ENCODE measurements around the gene RNF220. TPM values are rescaled to one million over a fixed set of nuclear protein-coding genes. Genes with fewer than 3 reads are reported as not detected.

The RNF220 gene
- total and polyA plus RNA-seq, 10 donors, result 59.0 to 126 (median 71.7) TPM

DNA sequence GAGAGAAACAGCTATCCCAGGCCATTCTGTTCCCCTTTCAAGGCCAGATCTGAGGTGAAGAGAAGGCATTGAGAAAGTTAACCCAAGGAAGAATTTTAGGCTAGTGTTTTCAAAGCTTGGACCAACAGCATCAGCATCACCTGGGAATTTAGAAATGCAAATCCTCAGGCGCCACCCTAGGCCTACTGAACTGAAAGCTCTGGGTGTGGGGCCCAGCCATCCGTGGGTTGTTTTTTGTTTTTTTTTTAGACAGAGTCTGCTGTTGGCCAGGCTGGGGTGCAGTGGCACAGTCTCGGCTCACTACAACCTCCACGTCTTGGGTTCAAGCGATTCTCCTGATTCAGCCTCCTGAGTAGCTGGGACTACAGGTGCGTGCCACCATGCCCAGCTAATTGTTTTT lies 98.6 kb downstream of the RNF220 start:
- Histone ChIP-seq H3K9me3 (no peaks in the 10 kb centered on the region), H3K36me3 (no peaks in the 10 kb centered on the region), H3K4me3 (no peak overlapping the region), H3K4me1 (peaks cover 0 to 13% (median 0%) of the 10 kb centered on the region in 6 donors), H3K27me3 (replicated peaks in 1 of 7) (peaks cover 0 to 46% (median 6%) of the 10 kb centered on the region in 7 donors), H3K27ac (no peak overlapping the region)
- TF ChIP-seq, protein P1, sequence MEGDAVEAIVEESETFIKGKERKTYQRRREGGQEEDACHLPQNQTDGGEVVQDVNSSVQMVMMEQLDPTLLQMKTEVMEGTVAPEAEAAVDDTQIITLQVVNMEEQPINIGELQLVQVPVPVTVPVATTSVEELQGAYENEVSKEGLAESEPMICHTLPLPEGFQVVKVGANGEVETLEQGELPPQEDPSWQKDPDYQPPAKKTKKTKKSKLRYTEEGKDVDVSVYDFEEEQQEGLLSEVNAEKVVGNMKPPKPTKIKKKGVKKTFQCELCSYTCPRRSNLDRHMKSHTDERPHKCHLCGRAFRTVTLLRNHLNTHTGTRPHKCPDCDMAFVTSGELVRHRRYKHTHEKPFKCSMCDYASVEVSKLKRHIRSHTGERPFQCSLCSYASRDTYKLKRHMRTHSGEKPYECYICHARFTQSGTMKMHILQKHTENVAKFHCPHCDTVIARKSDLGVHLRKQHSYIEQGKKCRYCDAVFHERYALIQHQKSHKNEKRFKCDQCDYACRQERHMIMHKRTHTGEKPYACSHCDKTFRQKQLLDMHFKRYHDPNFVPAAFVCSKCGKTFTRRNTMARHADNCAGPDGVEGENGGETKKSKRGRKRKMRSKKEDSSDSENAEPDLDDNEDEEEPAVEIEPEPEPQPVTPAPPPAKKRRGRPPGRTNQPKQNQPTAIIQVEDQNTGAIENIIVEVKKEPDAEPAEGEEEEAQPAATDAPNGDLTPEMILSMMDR (IDR thresholded peaks at IDR 0.05 in 8 of 11, conservative IDR thresholded peaks at IDR 0.05 in 3 of 11), result no peak
- TF ChIP-seq POLR2A (IDR thresholded peaks at IDR 0.05) (no peak), POLR2AphosphoS5 (IDR thresholded peaks at IDR 0.05) (no peak)
- intact Hi-C loops (cut with DNase I; ENCODE audit: low total_unique reads), result no loop called here
- no peak for DNase-seq
- WGBS, 5 donors, result 73 to 88% (median 82%) methylated on average over 6 of the region's 6 CpGs

DNA sequence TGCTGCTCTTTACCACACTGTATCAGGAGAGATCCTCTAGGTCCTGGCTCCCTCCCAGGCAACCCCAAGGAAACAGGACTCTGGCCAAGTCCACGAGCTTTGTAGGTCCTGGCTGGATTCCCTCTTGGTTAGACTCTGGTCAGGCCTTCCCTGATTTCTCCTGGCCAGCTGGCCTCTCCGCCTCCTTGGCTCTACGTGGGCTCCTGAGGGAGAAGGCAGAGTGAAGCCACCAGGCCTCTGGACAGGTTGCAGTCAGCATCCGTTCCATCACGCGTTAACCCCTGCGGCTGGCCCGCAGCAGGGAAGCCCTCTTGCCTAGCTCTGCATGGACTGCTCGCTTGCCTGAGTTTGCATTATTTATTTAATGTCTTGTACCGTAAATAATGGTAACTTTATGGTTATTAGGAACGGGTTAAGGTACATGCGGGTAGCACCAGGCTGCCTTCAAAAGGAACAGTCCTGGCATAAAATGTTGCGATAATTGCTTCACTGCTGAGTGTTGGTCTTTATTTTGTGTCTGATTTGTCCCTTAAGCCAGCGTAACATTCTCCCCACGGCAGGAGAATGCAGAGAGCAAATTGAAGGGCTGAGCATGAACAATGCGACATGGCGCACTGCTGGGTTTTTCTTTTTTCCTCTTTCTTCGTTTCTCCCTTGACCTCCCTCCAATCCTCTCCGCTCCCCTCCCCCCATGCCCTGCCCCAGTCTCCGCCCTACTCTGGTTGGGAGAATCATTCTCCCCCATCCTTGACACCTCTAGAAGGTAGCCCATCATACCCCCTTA lies 100.3 kb downstream of the RNF220 start:
- no peak overlapping the region for H3K4me3 ChIP-seq
- peaks cover 0 to 6% (median 0%) of the 10 kb centered on the region in 6 donors for H3K4me1 ChIP-seq
- no peak for TF ChIP-seq POLR2A (IDR thresholded peaks at IDR 0.05)
- TF ChIP-seq POLR2AphosphoS5 (IDR thresholded peaks at IDR 0.05), result no peak
- TF ChIP-seq, protein P1 (IDR thresholded peaks at IDR 0.05 in 8 of 11, conservative IDR thresholded peaks at IDR 0.05 in 3 of 11), result no peak
- H3K27ac ChIP-seq, result no peak overlapping the region
- intact Hi-C loops (cut with DNase I; ENCODE audit: low total_unique reads), result no loop called here
- H3K36me3 ChIP-seq, result no peaks in the 10 kb centered on the region
- peaks cover 0 to 46% (median 6%) of the 10 kb centered on the region in 7 donors for H3K27me3 ChIP-seq (replicated peaks in 1 of 7)
- 89 to 94% (median 91%) methylated on average over 20 of the region's 20 CpGs for WGBS, 5 donors
- no peak for DNase-seq
- no peaks in the 10 kb centered on the region for H3K9me3 ChIP-seq

DNA sequence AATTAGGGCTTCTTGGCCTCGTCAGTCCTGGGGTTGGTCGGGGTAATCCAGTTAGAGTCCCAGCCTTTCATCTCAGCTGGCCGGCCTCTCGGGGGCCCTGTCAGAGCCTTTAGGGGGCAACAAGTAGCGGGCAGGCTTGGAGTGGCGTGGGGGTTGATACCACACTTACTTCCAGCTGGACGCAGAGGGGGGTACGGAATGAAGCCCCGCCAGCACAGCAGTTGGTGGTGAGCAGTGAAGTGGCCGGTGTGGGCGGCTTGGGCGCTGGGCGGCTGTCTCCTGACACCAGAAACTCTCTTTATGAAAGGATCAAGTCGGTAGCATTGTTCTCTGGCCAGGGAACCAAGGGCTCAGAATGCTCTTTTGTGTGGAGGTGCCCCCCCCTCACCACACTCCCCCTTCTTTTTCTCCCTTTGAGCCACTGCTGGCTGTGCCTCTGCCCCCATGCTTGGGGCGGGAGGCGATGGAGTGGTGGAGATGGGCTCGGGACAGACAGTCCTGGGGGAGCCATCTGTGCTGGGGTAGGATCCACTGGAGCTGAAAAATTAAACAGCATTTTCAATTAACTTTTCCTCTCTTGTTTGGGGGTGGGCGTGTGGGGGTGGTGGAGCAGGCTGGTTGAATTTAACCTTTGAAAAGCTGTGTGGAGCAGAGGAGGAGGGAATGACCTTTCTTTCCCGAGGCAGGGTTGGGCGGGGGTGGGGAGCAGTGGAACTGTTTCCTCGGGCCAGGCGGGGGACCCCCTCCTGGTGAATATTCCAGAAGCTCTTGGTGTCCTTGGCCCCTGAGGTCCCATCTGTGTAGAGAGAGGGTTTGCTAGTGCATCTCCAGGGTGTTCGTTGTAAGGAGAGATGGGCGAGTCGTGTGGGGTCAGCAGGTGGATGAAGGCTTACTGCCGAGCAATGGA lies 102.7 kb downstream of the RNF220 start:
- H3K27ac ChIP-seq, result no peak overlapping the region
- H3K27me3 ChIP-seq (replicated peaks in 1 of 7), result peaks cover 0 to 45% (median 8%) of the 10 kb centered on the region in 7 donors
- H3K36me3 ChIP-seq, result no peaks in the 10 kb centered on the region
- intact Hi-C loops (cut with DNase I; ENCODE audit: low total_unique reads), result no loop called here
- H3K4me3 ChIP-seq, result no peak overlapping the region
- no peaks in the 10 kb centered on the region for H3K9me3 ChIP-seq
- TF ChIP-seq, protein P1 (IDR thresholded peaks at IDR 0.05 in 8 of 11, conservative IDR thresholded peaks at IDR 0.05 in 3 of 11), result no peak
- no peak for TF ChIP-seq POLR2AphosphoS5 (IDR thresholded peaks at IDR 0.05)
- peaks cover 0 to 18% (median 0%) of the 10 kb centered on the region in 6 donors for H3K4me1 ChIP-seq
- WGBS, 5 donors, result 76 to 86% (median 82%) methylated on average over 25 to 26 of the region's 26 CpGs
- no peak for DNase-seq

DNA sequence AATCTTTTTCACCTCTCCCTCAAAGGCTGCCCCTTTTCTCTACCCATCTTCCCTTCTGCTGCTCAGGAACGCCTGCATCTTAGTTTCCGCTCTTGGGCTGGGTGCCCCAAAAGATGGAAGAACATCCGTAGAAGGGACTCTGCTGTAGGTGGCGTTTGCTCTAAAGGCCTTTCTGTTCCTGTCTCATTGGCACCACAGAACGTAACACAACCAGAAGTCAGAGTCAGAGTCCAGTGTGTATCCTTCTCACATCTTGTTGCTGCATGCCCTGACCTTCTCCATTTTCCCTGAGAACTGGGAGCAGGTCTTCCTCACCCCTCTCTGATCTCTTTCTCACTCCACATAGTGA lies 103.3 kb downstream of the RNF220 start:
- TF ChIP-seq POLR2AphosphoS5 (IDR thresholded peaks at IDR 0.05), result no peak
- no peak for TF ChIP-seq POLR2A (IDR thresholded peaks at IDR 0.05)
- TF ChIP-seq, protein P1 (IDR thresholded peaks at IDR 0.05 in 8 of 11, conservative IDR thresholded peaks at IDR 0.05 in 3 of 11), result no peak
- DNase-seq, result no peak
- Histone ChIP-seq H3K27ac (no peak overlapping the region), H3K9me3 (no peaks in the 10 kb centered on the region), H3K4me1 (peaks cover 0 to 18% (median 0%) of the 10 kb centered on the region in 6 donors), H3K4me3 (no peak overlapping the region), H3K27me3 (replicated peaks in 1 of 7) (peaks cover 0 to 45% (median 10%) of the 10 kb centered on the region in 7 donors), H3K36me3 (no peaks in the 10 kb centered on the region)
- 88 to 97% (median 90%) methylated on average over 5 of the region's 5 CpGs for WGBS, 5 donors
- intact Hi-C loops (cut with DNase I; ENCODE audit: low total_unique reads), result no loop called here

Data from spleen (tissue), 11 donors.